ENCODE data around the gene MXD1. TPM values are rescaled to one million over a fixed set of nuclear protein-coding genes. Genes with fewer than 3 reads are reported as not detected.
A peak's percentile ranks its signal among the peaks of the same experiment; 100 is the strongest.

MXD1 gene
- total RNA-seq, 1 donor = 14.5 TPM

GRCh38 chr2:69911985-69912563, 2.8 kb upstream of the MXD1 start:
- H3K27me3 ChIP-seq (ENCODE audit: insufficient read depth, low read length) = no peaks in the 10 kb centered on the region
- H3K4me2 ChIP-seq (ENCODE audit: insufficient read depth, low read length) = no peak overlapping the region
- no peaks in the 10 kb centered on the region for H4K20me1 ChIP-seq (ENCODE audit: insufficient read depth, low read length)
- peaks cover 21% of the 10 kb centered on the region for H3K79me2 ChIP-seq (ENCODE audit: insufficient read depth, low read length)
- H3K36me3 ChIP-seq (ENCODE audit: insufficient read depth, low read length) = peaks cover 39% of the 10 kb centered on the region
- H2AFZ ChIP-seq (ENCODE audit: low read length) = no peak overlapping the region
- peak overlapping the region; percentile 39 for H3K27ac ChIP-seq (ENCODE audit: low read depth, low read length)
- peak; percentile 57 for TF ChIP-seq CTCF (IDR thresholded peaks at IDR 0.05; ENCODE audit: extremely low read depth, low read depth, low read length)
- no peaks in the 10 kb centered on the region for H3K9me3 ChIP-seq (ENCODE audit: low read depth, low read length)
- no peak overlapping the region for H3K4me3 ChIP-seq (ENCODE audit: insufficient read depth, low read length)
- peaks cover 23% of the 10 kb centered on the region for H3K4me1 ChIP-seq (ENCODE audit: insufficient read depth, low read length)
- no peak for DNase-seq (ENCODE audit: insufficient read length, low spot score, missing footprints)

- H3K4me3 ChIP-seq (ENCODE audit: insufficient read depth, low read length) = peak overlapping the region; percentile 81
- no peaks in the 10 kb centered on the region for H4K20me1 ChIP-seq (ENCODE audit: insufficient read depth, low read length)
- H3K36me3 ChIP-seq (ENCODE audit: insufficient read depth, low read length) = peaks cover 24% of the 10 kb centered on the region
- H3K79me2 ChIP-seq (ENCODE audit: insufficient read depth, low read length) = peaks cover 28% of the 10 kb centered on the region
- TF ChIP-seq CTCF (IDR thresholded peaks at IDR 0.05; ENCODE audit: extremely low read depth, low read depth, low read length) = no peak
- peaks cover 34% of the 10 kb centered on the region for H3K4me1 ChIP-seq (ENCODE audit: insufficient read depth, low read length)
- peak; percentile 97 for DNase-seq (ENCODE audit: insufficient read length, low spot score, missing footprints)
- H3K9me3 ChIP-seq (ENCODE audit: low read depth, low read length) = no peaks in the 10 kb centered on the region
- H3K4me2 ChIP-seq (ENCODE audit: insufficient read depth, low read length) = peak overlapping the region; percentile 93
- H3K27me3 ChIP-seq (ENCODE audit: insufficient read depth, low read length) = no peaks in the 10 kb centered on the region
- peak overlapping the region; percentile 72 for H2AFZ ChIP-seq (ENCODE audit: low read length)
- peak overlapping the region; percentile 93 for H3K27ac ChIP-seq (ENCODE audit: low read depth, low read length)
Measured at GRCh38 chr2:69914164-69914949, 552 bp upstream of the MXD1 start.

- Histone ChIP-seq H3K36me3 (ENCODE audit: insufficient read depth, low read length) (peaks cover 26% of the 10 kb centered on the region), H3K27me3 (ENCODE audit: insufficient read depth, low read length) (no peaks in the 10 kb centered on the region), H4K20me1 (ENCODE audit: insufficient read depth, low read length) (no peaks in the 10 kb centered on the region), H3K4me3 (ENCODE audit: insufficient read depth, low read length) (peak overlapping the region; percentile 91), H2AFZ (ENCODE audit: low read length) (no peak overlapping the region), H3K27ac (ENCODE audit: low read depth, low read length) (peak overlapping the region; percentile 60), H3K4me1 (ENCODE audit: insufficient read depth, low read length) (peaks cover 34% of the 10 kb centered on the region), H3K9me3 (ENCODE audit: low read depth, low read length) (no peaks in the 10 kb centered on the region), H3K79me2 (ENCODE audit: insufficient read depth, low read length) (peaks cover 32% of the 10 kb centered on the region), H3K4me2 (ENCODE audit: insufficient read depth, low read length) (peak overlapping the region; percentile 95)
- no peak for TF ChIP-seq CTCF (IDR thresholded peaks at IDR 0.05; ENCODE audit: extremely low read depth, low read depth, low read length)
- no peak for DNase-seq (ENCODE audit: insufficient read length, low spot score, missing footprints)
Measured at GRCh38 chr2:69916106-69916505, 1.2 kb downstream of the MXD1 start.

- peak; percentile 93 for DNase-seq (ENCODE audit: insufficient read length, low spot score, missing footprints)
- Histone ChIP-seq H3K27me3 (ENCODE audit: insufficient read depth, low read length) (no peaks in the 10 kb centered on the region), H3K4me3 (ENCODE audit: insufficient read depth, low read length) (peak overlapping the region; percentile 9), H3K4me2 (ENCODE audit: insufficient read depth, low read length) (peak overlapping the region; percentile 41), H3K27ac (ENCODE audit: low read depth, low read length) (peak overlapping the region; percentile 73), H3K4me1 (ENCODE audit: insufficient read depth, low read length) (peaks cover 34% of the 10 kb centered on the region), H3K79me2 (ENCODE audit: insufficient read depth, low read length) (peaks cover 32% of the 10 kb centered on the region), H3K9me3 (ENCODE audit: low read depth, low read length) (no peaks in the 10 kb centered on the region), H3K36me3 (ENCODE audit: insufficient read depth, low read length) (peaks cover 40% of the 10 kb centered on the region), H2AFZ (ENCODE audit: low read length) (peak overlapping the region; percentile 40), H4K20me1 (ENCODE audit: insufficient read depth, low read length) (no peaks in the 10 kb centered on the region)
- no peak for TF ChIP-seq CTCF (IDR thresholded peaks at IDR 0.05; ENCODE audit: extremely low read depth, low read depth, low read length)
Measured at GRCh38 chr2:69917852-69918251, 2.9 kb downstream of the MXD1 start.
